HL-60 (cell line): ENCODE data around the gene RHBG.

ENCODE experiments used
- DNase-seq, 2 experiments: peaks; one replicate each; pipeline ENCODE4 v3.0.0-alpha.2; 2010 to 2020; ENCODE audit warnings: low read depth in 1 of 2, low spot score in 1 of 2
- H3K27ac ChIP-seq: fragments of 250-450 bp; sonication (Bioruptor Pico); replicated peaks from 2 replicates; pipeline ENCODE4 v1.5.1; 2020; ENCODE audit warnings: mild to moderate bottlenecking, moderate library complexity
- H3K27me3 ChIP-seq: fragments of 250-450 bp; sonication (Bioruptor Pico); 2 replicates; pipeline ENCODE4 v1.5.1; 2021; ENCODE audit warnings: mild to moderate bottlenecking, moderate library complexity; ENCODE audit not compliant: insufficient read depth, poor library complexity, severe bottlenecking
- H3K4me3 ChIP-seq: replicated peaks from 2 replicates; pipeline ENCODE4 v1.5.1; 2011; ENCODE audit warnings: mild to moderate bottlenecking, control low read depth, low read length; ENCODE audit not compliant: insufficient read depth
- GABPA ChIP-seq: IDR thresholded peaks from 2 replicates; pipeline ENCODE4 v1.6.1; 2012; ENCODE audit warnings: low read depth
- POLR2AphosphoS5 ChIP-seq: IDR thresholded peaks from 2 replicates; pipeline ENCODE4 v1.6.1; 2012; ENCODE audit warnings: low read depth
- REST ChIP-seq: IDR thresholded peaks from 2 replicates; pipeline ENCODE4 v1.6.1; 2012; ENCODE audit warnings: low read depth; ENCODE audit not compliant: insufficient replicate concordance
- SPI1 ChIP-seq: IDR thresholded peaks from 2 replicates; pipeline ENCODE4 v1.6.1; 2012; ENCODE audit warnings: low read depth, mild to moderate bottlenecking, borderline replicate concordance
- TF ChIP-seq, protein P1 (sequence below): IDR thresholded peaks from one replicate; pipeline ENCODE4 v1.5.1; 2011; ENCODE audit warnings: low read length, control low read depth, inconsistent platforms; ENCODE audit not compliant: insufficient read depth

Gene RHBG

GRCh38 chr1:156407760-156408159 is 38.7 kb downstream of the RHBG start:
- TF ChIP-seq, protein P1, sequence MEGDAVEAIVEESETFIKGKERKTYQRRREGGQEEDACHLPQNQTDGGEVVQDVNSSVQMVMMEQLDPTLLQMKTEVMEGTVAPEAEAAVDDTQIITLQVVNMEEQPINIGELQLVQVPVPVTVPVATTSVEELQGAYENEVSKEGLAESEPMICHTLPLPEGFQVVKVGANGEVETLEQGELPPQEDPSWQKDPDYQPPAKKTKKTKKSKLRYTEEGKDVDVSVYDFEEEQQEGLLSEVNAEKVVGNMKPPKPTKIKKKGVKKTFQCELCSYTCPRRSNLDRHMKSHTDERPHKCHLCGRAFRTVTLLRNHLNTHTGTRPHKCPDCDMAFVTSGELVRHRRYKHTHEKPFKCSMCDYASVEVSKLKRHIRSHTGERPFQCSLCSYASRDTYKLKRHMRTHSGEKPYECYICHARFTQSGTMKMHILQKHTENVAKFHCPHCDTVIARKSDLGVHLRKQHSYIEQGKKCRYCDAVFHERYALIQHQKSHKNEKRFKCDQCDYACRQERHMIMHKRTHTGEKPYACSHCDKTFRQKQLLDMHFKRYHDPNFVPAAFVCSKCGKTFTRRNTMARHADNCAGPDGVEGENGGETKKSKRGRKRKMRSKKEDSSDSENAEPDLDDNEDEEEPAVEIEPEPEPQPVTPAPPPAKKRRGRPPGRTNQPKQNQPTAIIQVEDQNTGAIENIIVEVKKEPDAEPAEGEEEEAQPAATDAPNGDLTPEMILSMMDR = no peak
- TF ChIP-seq REST (no peak), POLR2AphosphoS5 (no peak), GABPA (no peak), SPI1 (no peak)
- DNase-seq = no peak
- H3K4me3 ChIP-seq = no peak overlapping the region
- H3K27me3 ChIP-seq = peaks cover 44% of the 10 kb centered on the region
- H3K27ac ChIP-seq = no peak overlapping the region

GRCh38 chr1:156409439-156409838 is 40.4 kb downstream of the RHBG start:
- H3K27me3 ChIP-seq = peaks cover 33% of the 10 kb centered on the region

DNA sequence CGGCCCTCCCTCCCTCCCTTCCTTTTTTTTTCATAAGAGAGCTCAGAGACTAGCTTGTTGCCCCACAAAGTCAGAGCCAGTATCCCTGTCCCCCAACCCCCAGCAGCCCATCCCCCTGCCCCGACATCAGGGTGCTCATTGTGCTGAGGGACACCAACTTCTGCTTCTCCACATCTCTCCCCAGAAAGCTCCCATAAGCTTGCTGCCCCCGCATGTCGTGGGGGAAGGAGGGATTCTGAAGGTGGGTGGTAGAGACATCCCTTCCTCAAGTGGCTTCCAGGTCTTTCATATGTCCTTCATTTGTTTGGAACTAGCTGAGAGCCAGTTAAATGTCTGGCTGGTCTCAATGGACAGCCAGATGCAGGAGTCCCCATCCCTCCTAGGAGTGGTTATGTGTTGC is 41.2 kb downstream of the RHBG start:
- DNase-seq = no peak
- Histone ChIP-seq H3K4me3 (no peak overlapping the region), H3K27me3 (peaks cover 39% of the 10 kb centered on the region), H3K27ac (no peak overlapping the region)
- TF ChIP-seq GABPA (no peak), SPI1 (no peak), REST (no peak), POLR2AphosphoS5 (no peak)
- TF ChIP-seq, protein P1 = no peak

More at GRCh38 chr1:156409439-156409838, 40.4 kb downstream of the RHBG start:
- Histone ChIP-seq H3K27ac (no peak overlapping the region), H3K4me3 (no peak overlapping the region)
- no peak for TF ChIP-seq SPI1
- TF ChIP-seq REST = no peak
- TF ChIP-seq GABPA = no peak
- TF ChIP-seq POLR2AphosphoS5 = no peak
- TF ChIP-seq, protein P1 = no peak
- DNase-seq = no peak
